HepG2 (cell line): ENCODE data around the gene ETFB. TPM values are rescaled to one million over a fixed set of nuclear protein-coding genes. Genes with fewer than 3 reads are reported as not detected.

Experiments used
- ATAC-seq: fragments of 200-7000 bp; cut with Tn5 transposase; 3 replicates; pipeline ENCODE4 v1.9.1; 2020; ENCODE audit warnings: mild to moderate bottlenecking, moderate library complexity
- BruUV-seq: library from RNA; stranded (reverse); fragments of 400-500 nt; replicated peaks from 2 replicates; lab custom pipeline; 2021; lab: Mats Ljungman, UMichigan
- CTCF ChIA-PET: fragments of 300-600 bp; formaldehyde crosslinking; extraction: SDS; loops from one replicate; lab custom pipeline; 2021; ENCODE audit warnings: low total read pairs, inconsistent platforms, low intra/inter-chr PET ratio; lab: Yijun Ruan, JAX
- POLR2A ChIA-PET: fragments of 350-600 bp; sonication (Branson Sonifier 250); formaldehyde crosslinking; loops from one replicate; lab custom pipeline; 2020; ENCODE audit warnings: antibody characterized with exemption, inconsistent platforms; lab: Yijun Ruan, JAX
- DNase-seq: peaks from one replicate; pipeline ENCODE4 v3.0.0-alpha.2; 2015; ENCODE audit warnings: low spot score
- FAIRE-seq: peaks from 3 replicates; lab custom pipeline; 2011; peaks lifted over from hg19 to GRCh38; lab: Jason Lieb, UNC
- H2AFZ ChIP-seq: one replicate; pipeline ENCODE4 v1.6.1; 2011; ENCODE audit warnings: low read length, inconsistent platforms
- H3K27ac ChIP-seq: fragments of 300-600 bp; 3 replicates; pipeline ENCODE4 v1.8.0; 2011; ENCODE audit warnings: mixed run types, mild to moderate bottlenecking, mixed read lengths, low read length, inconsistent platforms; ENCODE audit not compliant: insufficient read depth; ENCODE audit errors: extremely low read length
- H3K27me3 ChIP-seq, 2 experiments: fragments of 200-600 bp in 1 of 2; 2 replicates in 1 of 2; 3 replicates in 1 of 2; pipeline versions ENCODE4 v1.6.0 to v1.8.0; 2011; ENCODE audit warnings: low read length in 2 of 2, mild to moderate bottlenecking in 2 of 2, moderate library complexity in 2 of 2, inconsistent platforms in 1 of 2; ENCODE audit not compliant: insufficient read depth in 2 of 2, control insufficient read depth in 1 of 2
- H3K36me3 ChIP-seq, 2 experiments: fragments of 200-600 bp in 1 of 2; replicated peaks in 1 of 2; 2 replicates in 1 of 2; 3 replicates in 1 of 2; pipeline versions ENCODE4 v1.5.1 to v1.8.0; 2011; ENCODE audit warnings: low read length in 2 of 2, inconsistent platforms in 1 of 2; ENCODE audit not compliant: insufficient read depth in 2 of 2, control insufficient read depth in 1 of 2
- H3K4me1 ChIP-seq: 2 replicates; pipeline ENCODE4 v1.5.1; 2012; ENCODE audit warnings: low read length, inconsistent platforms; ENCODE audit not compliant: insufficient read depth
- H3K4me2 ChIP-seq: 2 replicates; pipeline ENCODE4 v1.6.0; 2011; ENCODE audit warnings: low read depth, low read length, inconsistent platforms
- H3K4me3 ChIP-seq, 3 experiments: fragments of 200-600 bp in 1 of 3; sonication (generic), shearing (Covaris generic) in 1 of 3; replicated peaks in 1 of 3; 2 replicates each; pipeline ENCODE4 v1.5.1; 2011 to 2016; ENCODE audit warnings: low read length in 3 of 3, inconsistent platforms in 2 of 3, low read depth in 2 of 3, mild to moderate bottlenecking in 2 of 3, control low read depth in 1 of 3, mixed read lengths in 1 of 3; ENCODE audit not compliant: insufficient read depth in 1 of 3
- H3K79me2 ChIP-seq: one replicate; pipeline ENCODE4 v1.6.1; 2011; ENCODE audit warnings: low read length, inconsistent platforms; ENCODE audit not compliant: insufficient read depth
- H3K9ac ChIP-seq: 2 replicates; pipeline ENCODE4 v1.6.0; 2011; ENCODE audit warnings: mild to moderate bottlenecking, low read depth, low read length, inconsistent platforms; ENCODE audit not compliant: insufficient read depth
- H3K9me3 ChIP-seq: 2 replicates; pipeline ENCODE4 v1.5.1; 2012; ENCODE audit warnings: mild to moderate bottlenecking, low read length
- H4K20me1 ChIP-seq: 2 replicates; pipeline ENCODE4 v1.6.0; 2011; ENCODE audit warnings: inconsistent platforms, mild to moderate bottlenecking, low read length, moderate library complexity; ENCODE audit not compliant: insufficient read depth
- BRCA1 ChIP-seq: sonication (generic); formaldehyde crosslinking; IDR thresholded peaks from 2 replicates; pipeline ENCODE4 v1.4.0; 2020; ENCODE audit warnings: missing genetic modification reagents
- FOSL1 ChIP-seq: sonication (generic); formaldehyde crosslinking; IDR thresholded peaks from 2 replicates; pipeline ENCODE4 v1.9.0; 2021; ENCODE audit warnings: missing genetic modification reagents, borderline replicate concordance
- GABPA ChIP-seq, 2 experiments: IDR thresholded peaks; 2 replicates each; pipeline ENCODE4 v1.6.1; 2011 to 2016; ENCODE audit warnings: low read depth in 2 of 2, low read length in 1 of 2, missing biosample characterization in 1 of 2, missing genetic modification characterization in 1 of 2
- MYNN ChIP-seq: sonication (generic); formaldehyde crosslinking; IDR thresholded peaks from 2 replicates; pipeline ENCODE4 v1.4.0; 2020; ENCODE audit warnings: mild to moderate bottlenecking, low read depth, missing genetic modification reagents
- SNAI1 ChIP-seq: sonication (generic); formaldehyde crosslinking; IDR thresholded peaks from 2 replicates; pipeline ENCODE4 v1.5.0; 2020; ENCODE audit warnings: mild to moderate bottlenecking, missing genetic modification reagents, borderline replicate concordance
- SRY ChIP-seq: sonication (generic); formaldehyde crosslinking; IDR thresholded peaks from 2 replicates; pipeline ENCODE4 v1.8.0; 2022; ENCODE audit warnings: mild to moderate bottlenecking, missing genetic modification reagents
- ZBTB21 ChIP-seq: sonication (generic); formaldehyde crosslinking; IDR thresholded peaks from 2 replicates; pipeline ENCODE4 v1.4.0; 2020; ENCODE audit warnings: missing genetic modification reagents
- ZMYM4 ChIP-seq: sonication (generic); formaldehyde crosslinking; IDR thresholded peaks from 2 replicates; pipeline ENCODE4 v1.8.1; 2023; ENCODE audit warnings: mild to moderate bottlenecking, missing genetic modification reagents
- ZNF160 ChIP-seq: sonication (generic); formaldehyde crosslinking; IDR thresholded peaks from 2 replicates; pipeline ENCODE4 v1.8.0; 2022; ENCODE audit warnings: mild to moderate bottlenecking, inconsistent platforms, missing genetic modification reagents
- ZNF501 ChIP-seq: sonication (generic); formaldehyde crosslinking; IDR thresholded peaks from 2 replicates; pipeline ENCODE4 v1.5.1; 2020; ENCODE audit warnings: mild to moderate bottlenecking, moderate library complexity, missing genetic modification reagents
- ZNF547 ChIP-seq: sonication (generic); formaldehyde crosslinking; IDR thresholded peaks from 2 replicates; pipeline ENCODE4 v1.5.1; 2020; ENCODE audit warnings: mild to moderate bottlenecking, missing genetic modification reagents
- ZNF577 ChIP-seq: sonication (generic); formaldehyde crosslinking; IDR thresholded peaks from 2 replicates; pipeline ENCODE4 v1.4.0; 2020; ENCODE audit warnings: mild to moderate bottlenecking, low read depth, missing genetic modification reagents, borderline replicate concordance
- ZNF691 ChIP-seq: sonication (generic); formaldehyde crosslinking; IDR thresholded peaks from 2 replicates; pipeline ENCODE4 v1.4.0; 2020; ENCODE audit warnings: missing genetic modification reagents, low read depth, mild to moderate bottlenecking, borderline replicate concordance
- ZNF703 ChIP-seq: sonication (generic); formaldehyde crosslinking; IDR thresholded peaks from 2 replicates; pipeline ENCODE4 v1.5.1; 2020; ENCODE audit warnings: missing genetic modification reagents, mild to moderate bottlenecking, moderate library complexity, borderline replicate concordance
- ZNF737 ChIP-seq: sonication (generic); formaldehyde crosslinking; IDR thresholded peaks from 2 replicates; pipeline ENCODE4 v1.5.0; 2020; ENCODE audit warnings: missing genetic modification reagents, mild to moderate bottlenecking, borderline replicate concordance
- ZNF780A ChIP-seq: sonication (generic); formaldehyde crosslinking; IDR thresholded peaks from 2 replicates; pipeline ENCODE4 v1.8.0; 2022; ENCODE audit warnings: mild to moderate bottlenecking, missing genetic modification reagents, moderate library complexity
- WGBS: methylation state at CpG from one replicate; pipeline ENCODE4 v1.1.6; 2017; ENCODE audit warnings: low lambda C conversion rate; 5-methylcytosine and 5-hydroxymethylcytosine counted together
- in situ Hi-C: cut with HindIII; loops from 2 replicates; pipeline ENCODE4 v1.10.0; 2017; ENCODE audit warnings: low pct_unique_long_range_greater_than_20kb; ENCODE audit not compliant: extremely low pct_ligation_motif_present
- intact Hi-C: fragments of 100-400 bp; cut with micrococcal nuclease; formaldehyde crosslinking; loops from one replicate; pipeline ENCODE4 v1.10.0; 2022; ENCODE audit not compliant: unreplicated experiment
- polyA plus RNA-seq, 8 experiments: library from polyadenylated mRNA; depleted of rRNA in 3 of 8; stranded (reverse) in 7 of 8; unstranded in 1 of 8; fragments of >200 nt; fragmentation: Illumina TruSeq in 4 of 8; extraction: Trizol in 4 of 8; gene quantifications; 2 replicates each; pipeline versions ENCODE4 v1.2.1 to v1.2.3, GENCODE V29; 2011 to 2016; ENCODE audit warnings: low read depth in 4 of 8, missing spikeins in 1 of 8, mixed read lengths in 1 of 8; ENCODE audit not compliant: insufficient read depth in 1 of 8
- total RNA-seq, 5 experiments: library from RNA; depleted of rRNA; stranded (reverse); fragments of >200 nt; fragmentation: Illumina TruSeq; extraction: Trizol; gene quantifications; 2 replicates each; pipeline ENCODE4 v1.2.3, GENCODE V29; 2016; ENCODE audit warnings: low read depth in 1 of 5
- TF ChIP-seq, protein P1 (sequence below): sonication (generic); formaldehyde crosslinking; IDR thresholded peaks from 2 replicates; pipeline ENCODE4 v1.5.0; 2020; ENCODE audit warnings: missing genetic modification reagents
- TF ChIP-seq, protein P2 (sequence below): sonication (generic); formaldehyde crosslinking; IDR thresholded peaks from 2 replicates; pipeline ENCODE4 v1.5.0; 2020; ENCODE audit warnings: missing genetic modification reagents
- TF ChIP-seq, protein P3 (sequence below): sonication (generic); formaldehyde crosslinking; conservative IDR thresholded peaks from 2 replicates; pipeline ENCODE4 v1.4.0; 2020; ENCODE audit warnings: missing genetic modification reagents

The ETFB gene
- total and polyA plus RNA-seq, 2 of the 13 experiments (the other 11 are each of a cell fraction or from before 2014, with no cell fraction given), result 678 to 1,314 TPM

DNA sequence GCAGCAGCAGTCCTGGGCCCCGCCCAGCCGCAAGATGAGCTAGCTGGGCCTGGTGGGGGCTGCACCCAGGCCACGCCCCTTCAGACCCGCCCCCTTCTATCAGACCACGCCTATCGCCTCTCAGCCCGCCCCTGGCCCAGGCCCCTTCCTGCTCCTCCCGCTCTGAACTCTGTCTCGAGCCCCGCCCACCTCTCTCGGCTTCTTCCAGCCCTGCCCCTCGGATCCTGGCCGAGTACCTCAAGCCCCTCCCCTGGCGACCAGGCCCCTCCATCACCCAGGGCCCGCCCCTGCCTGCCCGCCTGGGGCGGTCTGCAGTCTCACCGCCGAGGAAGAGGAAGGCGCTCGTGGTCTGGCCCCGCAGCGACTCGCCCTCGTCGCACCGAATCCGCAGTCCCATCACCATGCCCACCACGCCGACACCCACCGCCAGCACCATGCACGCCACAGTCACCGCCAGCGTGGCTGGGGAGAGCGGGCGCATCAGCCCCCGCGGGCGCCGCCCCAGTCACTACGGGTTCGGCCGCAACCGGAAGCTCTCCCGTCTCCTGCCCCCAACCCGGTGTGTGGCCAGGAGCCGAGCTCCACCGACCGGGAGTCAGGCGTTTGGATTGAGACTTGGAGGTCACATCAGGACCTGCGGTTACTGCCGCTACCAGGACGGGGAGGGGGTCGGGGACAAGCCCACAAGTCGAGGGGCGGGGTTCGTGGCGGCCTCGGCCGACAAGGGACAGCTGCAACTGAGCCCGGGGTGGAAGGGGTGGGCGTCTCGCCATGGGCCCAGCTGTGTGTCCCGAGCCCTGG, 1.6 kb upstream of the ETFB start:
- peak; percentile 64 for ATAC-seq
- H3K4me2 ChIP-seq, result peak overlapping the region; percentile 98
- WGBS, result 0% methylated on average over 11 of the region's 64 CpGs
- FAIRE-seq, result peak; percentile 90
- H3K27ac ChIP-seq, result peak overlapping the region; percentile 100
- no peak overlapping the region for H2AFZ ChIP-seq
- BruUV-seq, result TSS peak; percentile 43
- peaks cover 37% of the 10 kb centered on the region for H3K79me2 ChIP-seq
- intact Hi-C loops (loop anchor here (1.0 kb wide), 2 partner anchors 13 to 40 kb away; no protein-coding TSS in a partner anchor), in situ Hi-C loops (no loop called here)
- H3K4me3 ChIP-seq, result peak overlapping the region; percentile 80 to 94 (median 94)
- ChIA-PET POLR2A (interaction anchor here (1.1 to 2.3 kb wide), 15 partner anchors 9 to 106 kb away, joined by 3 to 91 read pairs (median 9); partner anchors contain the start of genes LIM2 and VSIG10L), CTCF (no interaction called here)
- no peaks in the 10 kb centered on the region for H4K20me1 ChIP-seq
- H3K27me3 ChIP-seq, result peaks cover 0 to 12% of the 10 kb centered on the region in 2 experiments; a peak in 2 of 5 replicates
- H3K36me3 ChIP-seq, result no peaks in the 10 kb centered on the region
- H3K9me3 ChIP-seq, result no peaks in the 10 kb centered on the region
- peak overlapping the region; percentile 99 for H3K9ac ChIP-seq
- DNase-seq, result peak; percentile 96
- H3K4me1 ChIP-seq, result peaks cover 52% of the 10 kb centered on the region
- TF ChIP-seq, protein P1, sequence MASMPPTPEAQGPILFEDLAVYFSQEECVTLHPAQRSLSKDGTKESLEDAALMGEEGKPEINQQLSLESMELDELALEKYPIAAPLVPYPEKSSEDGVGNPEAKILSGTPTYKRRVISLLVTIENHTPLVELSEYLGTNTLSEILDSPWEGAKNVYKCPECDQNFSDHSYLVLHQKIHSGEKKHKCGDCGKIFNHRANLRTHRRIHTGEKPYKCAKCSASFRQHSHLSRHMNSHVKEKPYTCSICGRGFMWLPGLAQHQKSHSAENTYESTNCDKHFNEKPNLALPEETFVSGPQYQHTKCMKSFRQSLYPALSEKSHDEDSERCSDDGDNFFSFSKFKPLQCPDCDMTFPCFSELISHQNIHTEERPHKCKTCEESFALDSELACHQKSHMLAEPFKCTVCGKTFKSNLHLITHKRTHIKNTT (CRISPR knock-in tag), result no peak
- peak; percentile 52; the same call in 1 of the 2 replicates for TF ChIP-seq ZNF160
- 0 out of 2 replicates have a peak, but pooled peaks have one; percentile 46 for TF ChIP-seq SNAI1 (CRISPR knock-in tag)
- TF ChIP-seq ZNF737, result no peak
- no peak for TF ChIP-seq BRCA1 (CRISPR knock-in tag)
- TF ChIP-seq ZBTB21 (CRISPR knock-in tag), result no peak
- no peak for TF ChIP-seq GABPA (IDR thresholded peaks at IDR 0.05; ENCODE audit: low read depth, low read length)
- TF ChIP-seq GABPA (CRISPR knock-in tag; IDR thresholded peaks at IDR 0.05; ENCODE audit: low read depth), result peak; percentile 72
- no peak for TF ChIP-seq FOSL1 (CRISPR knock-in tag)
- TF ChIP-seq ZNF501, result peak; percentile 38; the same call in 1 of the 2 replicates
- TF ChIP-seq, protein P2, sequence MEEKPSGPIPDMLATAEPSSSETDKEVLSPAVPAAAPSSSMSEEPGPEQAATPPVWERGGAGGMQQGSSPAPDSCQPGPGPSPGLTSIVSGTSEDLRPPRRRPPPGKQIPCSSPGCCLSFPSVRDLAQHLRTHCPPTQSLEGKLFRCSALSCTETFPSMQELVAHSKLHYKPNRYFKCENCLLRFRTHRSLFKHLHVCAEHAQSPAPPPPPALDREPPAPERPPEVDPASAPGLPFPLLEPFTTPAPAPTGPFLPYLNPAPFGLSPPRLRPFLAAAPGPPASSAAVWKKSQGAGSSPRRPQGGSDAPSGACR (CRISPR knock-in tag), result peak; percentile 92; the same call in 1 of the 2 replicates
- TF ChIP-seq ZNF547, result peak; percentile 84; the same call in 1 of the 2 replicates
- TF ChIP-seq ZNF780A (CRISPR knock-in tag), result peak; percentile 44; the same call in 1 of the 2 replicates
- TF ChIP-seq SRY (CRISPR knock-in tag), result peak; percentile 64; the same call in 1 of the 2 replicates
- TF ChIP-seq ZMYM4 (CRISPR knock-in tag), result peak; percentile 51; the same call in 1 of the 2 replicates
- no peak for TF ChIP-seq ZNF703 (CRISPR knock-in tag)
- no peak for TF ChIP-seq ZNF577 (CRISPR knock-in tag)
- TF ChIP-seq ZNF691, result no peak
- TF ChIP-seq, protein P3, sequence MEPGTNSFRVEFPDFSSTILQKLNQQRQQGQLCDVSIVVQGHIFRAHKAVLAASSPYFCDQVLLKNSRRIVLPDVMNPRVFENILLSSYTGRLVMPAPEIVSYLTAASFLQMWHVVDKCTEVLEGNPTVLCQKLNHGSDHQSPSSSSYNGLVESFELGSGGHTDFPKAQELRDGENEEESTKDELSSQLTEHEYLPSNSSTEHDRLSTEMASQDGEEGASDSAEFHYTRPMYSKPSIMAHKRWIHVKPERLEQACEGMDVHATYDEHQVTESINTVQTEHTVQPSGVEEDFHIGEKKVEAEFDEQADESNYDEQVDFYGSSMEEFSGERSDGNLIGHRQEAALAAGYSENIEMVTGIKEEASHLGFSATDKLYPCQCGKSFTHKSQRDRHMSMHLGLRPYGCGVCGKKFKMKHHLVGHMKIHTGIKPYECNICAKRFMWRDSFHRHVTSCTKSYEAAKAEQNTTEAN (CRISPR knock-in tag), result 0 out of 2 replicates have a peak, but pooled peaks have one; percentile 8
- no peak for TF ChIP-seq MYNN (CRISPR knock-in tag)
